NCI-H2081 (cell line): Measurements from ENCODE around the gene PDCD10.

Source experiments
- DNase-seq, 2 experiments: peaks; one replicate each; lab custom pipeline; 2025; lab: John Stamatoyannopoulos, UW

The PDCD10 gene

GRCh38 chr3:167735233-167736138, 794 bp upstream of the PDCD10 start, which contains the start of gene SERPINI1:
TSS of gene SERPINI1 (plus strand) at chr3:167735721. CDS start at chr3:167789129, 53,408 bp downstream.
- DNase-seq: peak; percentile 99 to 100

GRCh38 chr3:167733961-167734497, 663 bp downstream of the PDCD10 start:
- DNase-seq: peak in 1 of 2 experiments; percentile 58

- DNase-seq: peak in 1 of 2 experiments; percentile 31
Measured at GRCh38 chr3:167732313-167733065, 2.2 kb downstream of the PDCD10 start.

DNA sequence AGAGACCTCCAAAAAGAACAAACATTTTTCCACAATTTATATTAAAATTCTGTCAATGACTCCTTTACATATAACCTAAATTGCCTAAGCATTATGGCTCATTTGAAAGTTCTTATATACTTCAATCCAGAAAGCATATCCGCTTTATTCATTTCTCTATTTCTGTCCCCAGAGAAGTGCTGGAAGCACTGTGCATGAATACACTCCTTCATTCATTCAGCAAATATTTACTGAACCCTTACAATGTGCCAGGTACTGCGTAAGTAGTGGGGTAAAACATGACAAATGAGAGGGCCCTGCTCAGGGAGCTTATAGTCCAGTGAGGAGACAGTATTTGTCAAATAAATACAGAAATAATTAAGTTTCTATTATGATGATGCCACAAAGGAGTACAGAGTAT, 3.3 kb downstream of the PDCD10 start:
- peak; percentile 53 to 77 for DNase-seq

- DNase-seq: no peak
Measured at GRCh38 chr3:167729591-167729990, 5.1 kb downstream of the PDCD10 start.

GRCh38 chr3:167728632-167729323, 5.9 kb downstream of the PDCD10 start:
- no peak for DNase-seq

DNA sequence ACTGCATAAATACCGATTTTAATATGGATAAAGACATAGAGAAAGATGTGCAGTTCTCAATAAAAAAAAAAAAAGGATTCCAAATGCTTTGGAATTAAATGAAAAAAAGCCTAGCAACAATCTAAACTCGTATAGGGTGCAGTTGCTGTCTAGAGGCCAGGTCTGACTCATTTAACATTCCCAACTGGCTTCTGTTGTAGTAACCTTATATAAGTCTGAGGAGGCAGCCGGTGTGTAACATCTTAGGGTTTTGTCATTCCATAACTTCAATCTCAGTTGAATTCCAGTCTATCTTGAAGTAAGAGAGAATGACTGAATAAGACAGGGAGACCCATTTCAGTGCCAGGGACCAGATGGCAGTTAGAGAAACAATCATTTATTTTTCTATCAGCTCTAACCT, 6.5 kb downstream of the PDCD10 start:
- no peak for DNase-seq

DNA sequence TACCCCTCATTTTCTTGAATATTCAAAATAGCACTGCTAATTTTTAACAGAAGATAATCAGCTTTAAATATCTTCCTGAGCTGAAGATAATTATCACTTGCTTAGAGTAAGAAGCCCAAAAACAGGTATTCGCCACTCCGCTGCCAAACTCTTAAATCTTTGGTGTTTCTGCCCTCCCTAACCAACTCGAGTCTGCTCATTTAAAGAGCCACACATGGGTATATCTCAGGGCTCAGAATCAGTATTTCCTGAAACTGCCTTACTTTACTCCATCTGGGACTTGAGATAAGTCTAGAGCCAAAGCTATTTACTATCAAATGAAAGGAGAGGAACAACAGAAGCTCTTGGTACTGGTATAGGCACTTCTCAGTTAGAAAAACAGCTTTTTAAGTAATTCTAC, 10.8 kb downstream of the PDCD10 start:
- no peak for DNase-seq

GRCh38 chr3:167723025-167723512, 11.6 kb downstream of the PDCD10 start:
- no peak for DNase-seq

- DNase-seq: no peak
Measured at GRCh38 chr3:167718582-167718981, 16.1 kb downstream of the PDCD10 start.

DNA sequence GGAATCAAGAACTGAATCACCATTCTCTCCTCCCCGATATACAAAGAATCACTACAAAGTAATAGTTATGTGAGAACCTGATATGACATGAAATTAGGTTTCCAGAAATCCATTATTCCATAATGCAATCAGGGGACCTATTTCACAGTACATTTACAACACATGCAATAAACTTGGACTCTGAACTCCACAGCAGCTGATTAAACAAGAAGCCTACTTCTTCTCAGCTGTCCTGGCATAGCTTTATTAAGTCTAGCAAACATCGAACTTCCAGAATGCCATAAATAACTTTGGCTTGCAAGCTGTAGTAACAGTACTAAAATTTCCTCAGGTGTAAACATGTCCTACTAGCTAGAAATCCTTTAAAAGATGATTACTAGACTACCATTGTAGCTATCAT, 17.8 kb downstream of the PDCD10 start:
- DNase-seq: peak; percentile 65 to 95

DNA sequence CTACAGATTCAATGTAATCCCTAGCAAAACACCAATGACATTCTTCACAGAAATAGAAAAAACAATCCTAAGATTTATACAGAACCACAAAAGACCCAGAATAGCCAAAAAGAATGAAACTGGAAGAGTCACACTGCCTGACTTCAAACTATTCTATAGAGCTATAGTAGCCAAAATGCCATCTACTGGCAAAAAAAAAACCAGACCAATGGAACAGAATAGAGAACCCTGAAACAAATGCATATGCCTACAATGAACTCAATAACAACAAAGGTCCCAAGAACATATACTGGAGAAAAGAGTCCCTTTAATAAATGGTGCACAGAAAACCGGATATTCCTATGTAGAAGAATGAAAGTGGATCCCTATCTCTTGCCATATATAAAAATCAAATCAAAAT, 19.8 kb downstream of the PDCD10 start:
- no peak for DNase-seq

DNA sequence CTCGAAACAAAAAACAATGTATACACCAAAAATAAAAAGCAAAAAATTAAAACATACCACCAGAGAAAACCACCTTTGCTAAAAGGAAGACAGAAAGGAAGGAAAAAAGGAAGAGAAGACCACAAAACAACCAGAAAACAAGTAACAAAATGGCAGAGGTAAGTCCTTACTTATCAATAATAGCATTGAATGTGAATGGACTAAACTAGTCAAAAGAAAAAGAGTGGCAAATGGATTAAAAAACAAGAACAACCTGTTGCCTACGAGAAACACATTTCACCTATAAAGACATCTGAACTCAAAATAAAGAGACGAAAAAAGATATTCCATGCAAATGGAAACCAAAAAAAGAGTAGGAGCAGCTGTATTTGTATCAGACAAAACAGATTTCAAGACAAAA, 22.2 kb downstream of the PDCD10 start:
- DNase-seq: no peak

DNA sequence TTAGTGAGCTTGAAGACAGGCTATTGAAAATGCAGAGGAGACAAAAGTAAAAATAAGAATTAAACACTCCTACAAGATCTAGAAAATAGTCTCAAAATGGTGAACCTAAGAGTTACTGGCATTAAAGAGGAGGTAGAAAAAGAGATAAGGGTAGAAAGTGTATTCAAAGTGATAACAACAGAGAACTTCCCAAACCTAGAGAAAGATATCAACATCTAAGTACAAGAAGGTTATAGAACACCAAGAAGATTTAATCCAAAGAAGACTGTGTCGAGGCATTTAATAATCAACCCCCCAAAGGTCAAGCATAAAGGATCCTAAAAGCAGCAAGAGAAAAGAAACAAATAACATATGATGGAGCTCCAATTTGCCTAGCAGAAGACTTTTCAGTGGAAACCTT, 23.3 kb downstream of the PDCD10 start:
- DNase-seq: no peak

DNA sequence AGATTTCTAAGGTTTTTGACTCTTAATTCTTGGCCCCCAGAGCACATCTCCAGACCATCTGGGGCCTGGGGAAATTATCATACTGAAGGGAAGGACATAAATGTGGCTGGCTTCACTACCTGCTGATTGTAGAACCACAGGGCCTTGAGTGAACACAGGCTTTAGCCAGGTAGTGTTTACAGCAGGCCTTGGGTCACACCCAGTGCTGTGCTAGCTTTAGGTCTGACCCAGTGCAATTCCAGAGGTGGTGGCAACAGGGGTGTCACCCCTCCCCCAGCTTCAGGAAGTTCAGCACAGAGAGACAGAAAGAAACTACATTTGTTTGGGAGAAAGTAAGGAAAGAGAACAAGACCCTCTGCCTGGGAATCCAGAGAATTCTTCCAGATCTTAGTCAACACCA, 24.1 kb downstream of the PDCD10 start:
- no peak for DNase-seq

GRCh38 chr3:167709690-167710089, 25.0 kb downstream of the PDCD10 start:
- DNase-seq: no peak

- DNase-seq: no peak
Measured at GRCh38 chr3:167705840-167706239, 28.9 kb downstream of the PDCD10 start.

DNA sequence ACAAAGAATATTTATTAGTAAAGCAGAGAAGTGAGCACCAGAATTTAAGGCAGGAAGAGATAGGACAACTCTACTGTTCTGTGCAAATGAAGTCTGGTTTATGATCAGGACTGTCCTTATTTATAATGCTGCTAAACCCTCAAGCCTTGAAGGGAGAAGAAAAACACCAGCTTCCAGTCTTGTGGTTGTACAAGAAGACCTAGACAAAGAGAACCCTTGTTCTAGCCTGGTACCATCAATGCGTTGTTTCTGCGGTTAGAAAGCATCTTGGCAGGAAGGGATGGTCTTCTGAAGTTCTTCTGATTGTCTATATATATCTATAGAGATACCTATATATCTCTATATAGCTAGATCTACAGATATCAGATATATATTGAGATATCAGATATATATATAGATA, 33.8 kb downstream of the PDCD10 start:
- no peak for DNase-seq

GRCh38 chr3:167700046-167700445, 34.6 kb downstream of the PDCD10 start:
- DNase-seq: no peak

DNA sequence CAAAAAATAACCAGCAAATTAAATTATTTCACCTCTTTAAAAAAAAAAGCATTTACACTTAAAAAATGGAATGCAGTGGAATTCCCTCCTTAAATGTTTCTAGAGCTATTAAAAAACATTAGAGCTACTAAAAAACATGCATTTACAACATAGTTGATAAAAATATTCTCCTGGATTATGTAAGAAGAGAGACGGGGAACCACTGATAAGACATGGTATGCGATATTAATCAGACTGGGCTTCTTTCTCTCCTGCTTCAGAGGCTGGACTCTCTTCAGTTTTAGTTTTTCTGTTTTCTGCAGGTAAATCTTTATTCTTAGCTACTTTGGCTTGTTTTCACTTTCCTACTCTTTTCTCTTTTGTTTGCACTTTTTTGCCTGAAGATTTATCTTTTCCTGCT, 40.6 kb downstream of the PDCD10 start:
- no peak for DNase-seq

DNA sequence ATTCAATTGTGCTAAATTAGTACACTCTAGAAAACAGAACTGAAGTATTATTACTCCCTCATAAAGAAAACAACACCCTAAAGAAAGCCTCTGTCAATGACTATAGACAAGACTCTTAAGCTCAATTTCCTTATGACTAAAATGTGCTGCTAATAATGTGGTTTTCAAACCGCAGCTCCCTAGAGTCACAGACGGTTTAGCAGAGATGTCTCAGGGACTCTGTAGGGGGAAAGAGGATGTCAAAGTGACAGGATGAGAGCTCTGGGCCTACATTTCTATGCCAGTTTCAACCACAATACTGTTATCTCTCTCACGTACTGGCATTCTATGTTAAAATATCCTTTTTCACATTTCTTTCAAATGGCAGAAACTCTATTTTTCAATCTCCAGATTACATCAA, 43.3 kb downstream of the PDCD10 start:
- DNase-seq: no peak

DNA sequence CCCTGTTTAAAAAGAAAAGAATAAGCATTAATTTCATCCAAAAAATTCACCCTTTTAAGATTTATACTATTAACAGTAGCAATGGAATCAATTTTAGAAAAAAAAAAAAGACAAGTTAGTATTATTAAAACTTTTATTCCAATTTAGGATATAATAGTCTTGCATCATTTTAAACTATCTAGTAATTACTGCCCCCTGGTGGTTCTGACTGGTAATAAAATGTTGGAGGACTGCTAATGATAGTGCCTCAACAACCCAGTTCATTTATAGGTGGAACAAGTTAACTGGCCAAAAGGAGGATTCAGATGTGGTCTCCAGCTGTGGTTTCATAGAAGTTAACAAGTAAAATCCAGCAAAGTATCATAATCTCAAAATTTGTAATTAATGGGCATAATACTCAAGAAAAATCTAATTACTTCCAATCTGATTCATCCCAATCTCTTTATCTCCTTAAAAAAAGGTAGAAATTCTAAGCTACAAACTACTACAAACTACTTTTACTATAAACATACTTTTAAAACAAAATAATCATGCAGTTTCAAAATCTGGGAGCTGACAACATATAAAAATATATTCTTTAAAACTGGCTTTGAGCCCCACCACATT, 50.2 kb downstream of the PDCD10 start:
- peak; percentile 79 to 81 for DNase-seq
